Activated naive CD8-positive, alpha-beta T cell treated with anti-CD3 and anti-CD28 coated beads for 36 hours (primary cell): Measurements from ENCODE around the gene GABARAPL1. TPM values are rescaled to one million over a fixed set of nuclear protein-coding genes. Genes with fewer than 3 reads are reported as not detected.
"Not testable (repeated sequence)": the region's sequence is repeated elsewhere in the genome, so short reads cannot be mapped to it uniquely, and the experiment has no call there.

Source experiments
- DNase-seq: peaks from one replicate; pipeline ENCODE4 v3.0.0; 2021
- H3K27ac Mint-ChIP-seq: one replicate; pipeline ENCODE4 v1.8.0; 2022; ENCODE audit warnings: mild to moderate bottlenecking, moderate library complexity, mixed read lengths
- H3K27me3 Mint-ChIP-seq: one replicate; pipeline ENCODE4 v1.8.0; 2022; ENCODE audit warnings: mild to moderate bottlenecking, mixed read lengths
- H3K36me3 Mint-ChIP-seq: one replicate; pipeline ENCODE4 v1.8.0; 2021; ENCODE audit warnings: mild to moderate bottlenecking, mixed read lengths
- H3K4me1 Mint-ChIP-seq: one replicate; pipeline ENCODE4 v1.8.0; 2021; ENCODE audit warnings: mixed read lengths
- H3K4me3 Mint-ChIP-seq: one replicate; pipeline ENCODE4 v1.8.0; 2022; ENCODE audit warnings: mild to moderate bottlenecking, moderate library complexity, mixed read lengths
- H3K9me3 Mint-ChIP-seq: one replicate; pipeline ENCODE4 v1.8.0; 2022; ENCODE audit warnings: mixed read lengths
- total RNA-seq, 2 experiments: library from RNA; stranded (reverse); gene quantifications; one replicate each; pipeline ENCODE4 v1.2.3, GENCODE V29; 2021

Gene GABARAPL1
- total RNA-seq, 2 experiments from 2014 or later = 6.0 to 7.2 TPM

DNA sequence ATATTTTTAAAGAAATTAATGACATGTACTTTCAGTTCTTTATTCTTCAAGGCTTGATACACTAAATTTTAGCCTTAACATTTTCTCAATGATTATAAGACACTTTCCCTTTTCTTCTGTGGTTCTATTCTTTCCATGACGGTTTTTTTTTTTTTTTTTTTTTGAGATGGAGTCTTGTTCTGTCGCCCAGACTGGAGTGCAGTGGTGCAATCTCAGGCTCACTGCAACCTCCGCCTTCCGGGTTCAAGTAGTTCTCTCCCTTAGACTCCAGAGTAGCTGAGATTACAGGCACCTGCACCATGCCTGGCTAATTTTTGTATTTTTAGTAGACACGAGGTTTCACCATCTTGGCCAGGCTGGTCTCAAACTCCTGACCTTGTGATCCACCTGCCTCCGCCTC, 25.7 kb upstream of the GABARAPL1 start:
- H3K9me3 Mint-ChIP-seq, H3K36me3 Mint-ChIP-seq, H3K4me1 Mint-ChIP-seq, H3K27ac Mint-ChIP-seq, H3K4me3 Mint-ChIP-seq, DNase-seq: not testable (repeated sequence)
- H3K27me3 Mint-ChIP-seq = peaks cover 34% of the 10 kb centered on the region

- H3K27me3 Mint-ChIP-seq = peaks cover 19% of the 10 kb centered on the region
- no peaks in the 10 kb centered on the region for H3K9me3 Mint-ChIP-seq
- no peak for DNase-seq
- no peaks in the 10 kb centered on the region for H3K36me3 Mint-ChIP-seq
- no peak overlapping the region for H3K27ac Mint-ChIP-seq
- peaks cover 3% of the 10 kb centered on the region for H3K4me1 Mint-ChIP-seq
- no peak overlapping the region for H3K4me3 Mint-ChIP-seq
These were observed 23.0 kb upstream of the GABARAPL1 start for GRCh38 chr12:10189653-10190052.

GRCh38 chr12:10190558-10191388, 21.9 kb upstream of the GABARAPL1 start:
- Mint-ChIP-seq H3K36me3 (no peaks in the 10 kb centered on the region), H3K27ac (no peak overlapping the region), H3K4me1 (peaks cover 3% of the 10 kb centered on the region), H3K27me3 (peaks cover 15% of the 10 kb centered on the region), H3K4me3 (no peak overlapping the region), H3K9me3 (no peaks in the 10 kb centered on the region)
- peak; percentile 41 for DNase-seq

DNA sequence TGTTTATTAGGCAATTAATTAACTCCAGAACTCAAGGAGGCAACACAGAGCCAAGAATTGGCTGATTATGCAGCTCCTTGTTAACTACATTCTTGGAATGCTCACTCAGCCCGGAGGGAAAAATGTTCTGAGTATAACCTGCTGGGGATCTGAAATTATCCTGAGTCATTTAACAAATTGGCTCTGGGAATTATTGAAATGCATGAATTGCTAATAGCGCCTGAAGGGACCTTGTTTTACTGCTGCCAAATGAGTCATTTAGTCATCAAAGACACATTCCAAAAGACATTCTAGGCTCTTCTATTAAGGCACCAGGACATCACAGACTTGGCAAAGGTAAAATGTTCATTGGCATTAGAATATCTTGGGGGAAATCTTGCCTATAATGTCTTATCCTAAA, 20.8 kb upstream of the GABARAPL1 start:
- H3K36me3 Mint-ChIP-seq = no peaks in the 10 kb centered on the region
- no peaks in the 10 kb centered on the region for H3K9me3 Mint-ChIP-seq
- H3K4me1 Mint-ChIP-seq = peaks cover 8% of the 10 kb centered on the region
- no peak overlapping the region for H3K4me3 Mint-ChIP-seq
- DNase-seq = no peak
- H3K27me3 Mint-ChIP-seq = peaks cover 15% of the 10 kb centered on the region
- H3K27ac Mint-ChIP-seq = no peak overlapping the region

DNA sequence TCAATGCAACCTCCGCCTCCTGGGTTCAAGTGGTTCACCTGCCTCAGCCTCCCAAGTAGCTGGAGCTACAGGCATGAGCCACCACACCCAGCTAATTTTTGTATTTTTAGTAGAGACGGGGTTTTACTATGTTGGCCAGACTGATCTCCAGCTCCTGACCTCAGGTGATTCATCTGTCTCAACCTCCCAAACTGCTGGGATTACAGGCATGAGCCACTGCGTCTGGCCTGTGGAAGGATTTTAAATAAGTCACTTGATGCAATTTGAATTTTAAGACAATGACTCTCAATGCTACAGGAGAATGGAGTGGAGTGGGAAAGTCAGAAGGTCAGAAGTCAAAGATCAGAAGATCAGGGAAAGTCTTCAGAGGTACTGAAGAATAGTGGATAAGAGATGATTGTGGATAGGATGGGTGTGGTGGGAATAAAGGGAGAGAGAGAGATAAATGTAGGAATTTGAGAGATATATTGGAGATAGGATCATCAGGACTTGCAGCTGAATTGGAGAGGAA, 18.5 kb upstream of the GABARAPL1 start:
- peaks cover 8% of the 10 kb centered on the region for H3K4me1 Mint-ChIP-seq
- no peak overlapping the region for H3K4me3 Mint-ChIP-seq
- no peaks in the 10 kb centered on the region for H3K36me3 Mint-ChIP-seq
- DNase-seq = no peak
- no peak overlapping the region for H3K27ac Mint-ChIP-seq
- peaks cover 15% of the 10 kb centered on the region for H3K27me3 Mint-ChIP-seq
- H3K9me3 Mint-ChIP-seq = no peaks in the 10 kb centered on the region

DNA sequence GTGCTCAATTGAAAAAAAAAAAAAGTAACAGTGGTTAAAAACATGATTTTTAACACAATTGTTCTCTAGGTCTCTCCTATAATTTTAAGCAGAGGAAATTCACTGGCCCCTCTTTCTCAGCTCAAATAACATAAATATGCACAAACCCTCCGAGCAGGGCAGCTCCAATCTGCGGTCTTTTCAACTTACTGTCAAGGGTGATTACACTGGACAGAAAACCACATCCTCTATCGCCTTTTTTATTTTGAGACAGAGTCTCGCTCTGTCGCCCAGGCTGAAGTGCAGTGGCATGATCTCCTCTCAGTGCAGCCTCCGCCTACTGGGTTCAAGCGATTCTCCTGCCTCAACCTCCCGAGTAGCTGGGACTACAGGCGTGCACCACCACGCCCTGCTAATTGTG, 16.5 kb upstream of the GABARAPL1 start:
- Mint-ChIP-seq H3K9me3 (no peaks in the 10 kb centered on the region), H3K4me3 (no peak overlapping the region), H3K27me3 (peaks cover 15% of the 10 kb centered on the region), H3K36me3 (no peaks in the 10 kb centered on the region), H3K27ac (no peak overlapping the region), H3K4me1 (peaks cover 4% of the 10 kb centered on the region)
- DNase-seq = no peak

DNA sequence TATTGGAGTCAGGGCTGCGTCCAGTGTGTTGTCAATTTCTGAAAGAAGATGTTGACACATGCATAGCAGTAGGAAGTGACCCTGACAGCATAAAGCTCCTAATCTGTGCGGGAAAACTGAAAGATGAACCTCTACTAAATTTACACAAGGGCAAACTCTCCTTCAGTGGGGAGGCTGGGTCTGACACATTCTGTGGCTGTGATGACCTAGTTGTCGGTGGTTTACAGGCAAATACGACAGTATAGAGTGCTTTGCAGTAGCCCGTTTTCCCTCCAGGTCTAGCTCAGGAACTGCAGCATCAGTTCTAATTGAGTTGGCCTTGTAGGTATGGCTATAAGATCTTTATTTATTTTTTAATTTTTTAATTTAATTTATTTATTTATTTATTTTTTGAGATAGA, 14.8 kb upstream of the GABARAPL1 start:
- DNase-seq = no peak
- H3K27me3 Mint-ChIP-seq = peaks cover 15% of the 10 kb centered on the region
- no peak overlapping the region for H3K27ac Mint-ChIP-seq
- peaks cover 4% of the 10 kb centered on the region for H3K4me1 Mint-ChIP-seq
- no peak overlapping the region for H3K4me3 Mint-ChIP-seq
- no peaks in the 10 kb centered on the region for H3K9me3 Mint-ChIP-seq
- no peaks in the 10 kb centered on the region for H3K36me3 Mint-ChIP-seq

DNA sequence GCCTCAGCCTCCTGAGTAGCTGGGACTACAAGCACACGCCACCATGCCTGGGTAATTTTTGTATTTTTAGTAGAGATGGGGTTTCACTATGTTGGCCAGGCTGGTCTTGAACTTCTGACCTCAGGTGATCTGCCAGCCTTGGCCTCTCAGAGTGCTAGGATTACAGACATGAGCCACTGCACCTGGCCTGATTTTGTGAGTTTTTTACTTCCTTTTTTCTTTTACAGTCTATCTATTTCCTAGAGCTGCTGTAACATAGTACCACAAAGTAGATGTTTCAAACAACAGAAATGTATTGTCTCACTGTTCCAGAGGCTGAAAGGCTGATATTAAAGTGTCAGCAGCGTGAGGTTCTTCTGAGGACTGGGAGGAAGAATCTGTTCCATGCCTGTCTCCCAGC, 8.2 kb upstream of the GABARAPL1 start:
- not testable (repeated sequence) for H3K9me3 Mint-ChIP-seq, H3K27ac Mint-ChIP-seq, H3K36me3 Mint-ChIP-seq

DNA sequence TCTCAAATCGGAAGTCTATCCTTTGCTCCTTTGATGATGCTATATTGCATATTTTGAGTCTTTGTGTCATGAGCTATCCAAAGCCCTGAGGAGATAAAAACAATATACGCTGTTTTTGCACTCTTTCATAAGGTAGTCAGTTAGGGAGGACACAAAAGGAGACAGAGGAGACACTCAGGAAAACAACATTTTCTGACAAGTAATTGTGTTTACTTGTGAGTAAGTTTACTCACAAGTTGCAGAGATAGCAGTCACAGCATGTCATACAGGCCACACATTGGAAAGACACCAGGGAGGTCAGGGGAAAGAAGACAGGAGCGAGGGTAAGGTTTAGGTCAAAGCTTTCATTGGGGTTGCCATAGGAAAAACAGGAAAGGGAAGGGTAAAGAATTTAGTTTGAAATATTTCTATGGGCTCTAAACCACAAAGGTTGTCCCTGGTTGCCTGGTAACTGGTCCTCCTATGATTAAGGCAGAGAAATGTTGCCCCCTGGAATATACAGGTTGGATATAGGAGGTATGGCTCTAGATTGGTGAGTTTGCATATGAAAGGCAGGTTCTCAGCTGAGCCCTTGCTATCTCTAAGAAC, 7.4 kb upstream of the GABARAPL1 start:
- Mint-ChIP-seq H3K27me3 (peaks cover 4% of the 10 kb centered on the region), H3K36me3 (no peaks in the 10 kb centered on the region), H3K4me3 (no peak overlapping the region), H3K27ac (no peak overlapping the region), H3K9me3 (no peaks in the 10 kb centered on the region), H3K4me1 (no peaks in the 10 kb centered on the region)
- DNase-seq = no peak

More for the DNA sequence above, 8.2 kb upstream of the GABARAPL1 start:
- not testable (repeated sequence) for H3K27me3 Mint-ChIP-seq, H3K4me1 Mint-ChIP-seq, DNase-seq, H3K4me3 Mint-ChIP-seq

- Mint-ChIP-seq H3K36me3 (no peaks in the 10 kb centered on the region), H3K4me1 (peaks cover 3% of the 10 kb centered on the region), H3K27ac (no peak overlapping the region), H3K4me3 (no peak overlapping the region), H3K27me3 (peaks cover 4% of the 10 kb centered on the region), H3K9me3 (no peaks in the 10 kb centered on the region)
- DNase-seq = no peak
These were observed 5.5 kb upstream of the GABARAPL1 start for GRCh38 chr12:10207136-10207535.

- H3K27ac Mint-ChIP-seq = no peak overlapping the region
These were observed 2.5 kb upstream of the GABARAPL1 start for GRCh38 chr12:10210225-10210624.

GRCh38 chr12:10211101-10211939, 1.4 kb upstream of the GABARAPL1 start:
- no peak for DNase-seq
- no peaks in the 10 kb centered on the region for H3K27me3 Mint-ChIP-seq
- peaks cover 25% of the 10 kb centered on the region for H3K4me1 Mint-ChIP-seq
- no peak overlapping the region for H3K4me3 Mint-ChIP-seq
- H3K36me3 Mint-ChIP-seq = no peaks in the 10 kb centered on the region
- no peak overlapping the region for H3K27ac Mint-ChIP-seq
- no peaks in the 10 kb centered on the region for H3K9me3 Mint-ChIP-seq

More at GRCh38 chr12:10210225-10210624, 2.5 kb upstream of the GABARAPL1 start:
- H3K27me3 Mint-ChIP-seq = no peaks in the 10 kb centered on the region
- no peaks in the 10 kb centered on the region for H3K9me3 Mint-ChIP-seq
- H3K36me3 Mint-ChIP-seq = no peaks in the 10 kb centered on the region
- H3K4me1 Mint-ChIP-seq = peaks cover 21% of the 10 kb centered on the region
- H3K4me3 Mint-ChIP-seq = no peak overlapping the region
- DNase-seq = no peak

DNA sequence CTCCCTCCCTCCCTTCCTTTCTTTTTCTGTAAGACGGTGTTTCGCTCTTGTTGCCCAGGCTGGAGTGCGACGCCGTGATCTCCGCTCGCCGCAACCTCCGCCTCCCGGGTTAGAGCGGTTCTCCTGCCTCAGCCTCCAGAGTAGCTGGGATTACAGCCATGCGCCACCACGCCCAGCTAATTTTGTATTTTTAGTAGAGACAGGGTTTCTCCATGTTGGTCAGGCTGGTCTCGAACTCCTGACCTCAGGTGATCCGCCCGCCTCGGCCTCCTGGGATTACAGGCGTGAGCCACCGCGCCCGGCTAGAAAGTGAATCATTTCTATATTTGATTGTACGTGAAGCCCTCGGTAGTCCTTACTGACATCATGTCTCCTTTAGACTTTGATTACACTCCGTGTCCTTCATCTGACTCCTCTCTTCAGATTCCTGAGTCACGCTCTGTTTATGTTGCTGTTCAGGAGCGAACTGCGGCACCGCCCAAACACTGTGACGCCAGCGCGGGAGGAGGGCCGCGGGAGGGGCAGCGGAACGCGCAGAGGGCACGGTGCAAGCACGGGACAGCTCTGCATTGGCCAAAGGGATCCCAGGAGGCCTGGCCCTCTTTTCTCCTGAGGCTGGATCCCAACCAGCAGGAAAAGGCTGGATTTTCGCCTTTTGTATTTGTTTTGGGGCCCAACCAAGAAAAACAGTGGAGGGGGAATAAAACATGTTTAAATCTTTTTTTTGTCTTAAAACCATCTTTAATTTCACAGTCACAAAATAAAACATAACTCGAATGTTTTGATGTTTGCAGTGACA, 538 bp upstream of the GABARAPL1 start:
- no peaks in the 10 kb centered on the region for H3K9me3 Mint-ChIP-seq
- DNase-seq = peak; percentile 86
- H3K27me3 Mint-ChIP-seq = no peaks in the 10 kb centered on the region
- H3K4me3 Mint-ChIP-seq = peak overlapping the region; percentile 94
- no peaks in the 10 kb centered on the region for H3K36me3 Mint-ChIP-seq
- peaks cover 25% of the 10 kb centered on the region for H3K4me1 Mint-ChIP-seq
- H3K27ac Mint-ChIP-seq = peak overlapping the region; percentile 94
